Measurements from ENCODE around the gene DCAF12L1.

DCAF12L1 gene

GRCh38 chrX:126552313-126553022 is at the start of gene DCAF12L1:
Gene DCAF12L1 (minus strand): TSS chrX:126552814. CDS start chrX:126552608, 206 bp downstream.
- peak; percentile 54 for DNase-seq

- no peak for DNase-seq
Measured at GRCh38 chrX:126580877-126581276, 28.3 kb upstream of the DCAF12L1 start.

- DNase-seq = no peak
Measured at GRCh38 chrX:126575911-126576310, 23.3 kb upstream of the DCAF12L1 start.

GRCh38 chrX:126557151-126557550 is 4.5 kb upstream of the DCAF12L1 start:
- DNase-seq = no peak

GRCh38 chrX:126551725-126552312 is 795 bp downstream of the DCAF12L1 start:
- DNase-seq = no peak

GRCh38 chrX:126551306-126551705 is 1.3 kb downstream of the DCAF12L1 start:
- no peak for DNase-seq

GRCh38 chrX:126550816-126551215 is 1.8 kb downstream of the DCAF12L1 start:
- DNase-seq = no peak

GRCh38 chrX:126509923-126510322 is 42.7 kb downstream of the DCAF12L1 start:
- no peak for DNase-seq
